Effector memory CD8-positive, alpha-beta T cell (primary cell): ENCODE data around the gene ZMYND15.
A peak's percentile ranks its signal among the peaks of the same experiment; 100 is the strongest.

Experiments used
- ATAC-seq: fragments of 150-1000 bp; cut with Tn5 transposase; replicated peaks from 2 replicates; pipeline ENCODE4 v1.10.0; 2021; ENCODE audit warnings: mild to moderate bottlenecking, moderate library complexity
- DNase-seq, 3 experiments: peaks; one replicate each; pipeline ENCODE4 v3.0.0; 2021
- H3K27ac Mint-ChIP-seq, 2 donors: one replicate each; pipeline ENCODE4 v1.8.0; 2022; ENCODE audit warnings: mild to moderate bottlenecking in 2 of 2, mixed read lengths in 2 of 2, moderate library complexity in 2 of 2
- H3K27me3 Mint-ChIP-seq, 2 donors: one replicate each; pipeline ENCODE4 v1.8.0; 2022; ENCODE audit warnings: mixed read lengths in 2 of 2
- H3K36me3 Mint-ChIP-seq: one replicate; pipeline ENCODE4 v1.8.0; 2022; ENCODE audit warnings: mild to moderate bottlenecking, moderate library complexity, mixed read lengths; ENCODE audit not compliant: insufficient read depth
- H3K4me1 Mint-ChIP-seq, 2 donors: one replicate each; pipeline ENCODE4 v1.8.0; 2022; ENCODE audit warnings: low read depth in 2 of 2, mixed read lengths in 2 of 2
- H3K4me3 Mint-ChIP-seq, 2 donors: one replicate each; pipeline ENCODE4 v1.8.0; 2022; ENCODE audit warnings: mild to moderate bottlenecking in 2 of 2, mixed read lengths in 2 of 2, moderate library complexity in 2 of 2
- H3K9me3 Mint-ChIP-seq, 2 donors: one replicate each; pipeline ENCODE4 v1.8.0; 2022; ENCODE audit warnings: mixed read lengths in 2 of 2

The ZMYND15 gene

DNA sequence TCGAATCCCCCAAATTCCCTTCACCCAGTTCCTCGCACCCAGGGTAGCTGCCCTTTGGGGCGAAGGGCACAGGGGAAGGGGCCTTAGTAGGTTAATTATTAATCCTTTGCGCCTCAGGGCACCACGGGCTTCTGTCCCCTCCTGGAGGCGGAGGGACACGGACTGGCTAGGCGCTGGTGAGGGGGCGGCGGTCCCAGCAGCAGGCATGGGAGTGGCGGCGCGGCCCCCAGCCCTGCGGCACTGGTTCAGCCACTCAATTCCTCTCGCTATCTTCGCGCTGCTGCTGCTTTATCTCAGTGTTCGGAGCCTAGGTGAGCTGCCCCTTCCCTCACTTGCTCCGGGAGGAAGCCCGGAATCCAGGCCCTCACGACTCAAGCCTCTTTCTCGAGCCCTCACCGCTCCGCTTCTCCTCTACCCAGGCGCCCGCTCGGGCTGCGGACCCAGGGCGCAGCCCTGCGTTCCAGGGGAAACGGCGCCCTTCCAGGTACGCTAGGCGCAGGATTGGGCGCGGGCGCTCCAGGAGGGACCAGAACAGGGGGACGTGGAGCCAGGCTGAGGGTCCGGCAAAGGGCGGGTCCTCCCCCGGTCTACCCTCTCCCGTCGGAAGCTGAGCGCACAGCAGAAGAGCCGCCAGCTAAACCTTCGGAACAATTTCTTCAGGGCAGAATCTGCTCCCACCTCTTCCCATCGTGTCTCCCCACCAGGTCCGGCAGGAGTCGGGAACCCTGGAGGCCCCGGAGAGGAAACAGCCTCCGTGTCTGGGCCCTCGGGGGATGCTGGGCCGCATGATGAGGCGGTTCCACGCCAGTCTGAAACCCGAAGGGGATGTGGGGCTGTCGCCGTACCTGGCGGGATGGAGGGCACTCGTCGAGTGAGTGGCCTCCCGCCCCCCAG lies 49.4 kb downstream of the ZMYND15 start, which contains the start of gene GLTPD2:
Gene GLTPD2, plus strand, starts transcription at position 158 of the 894 bp plus-strand sequence. Its CDS starts 48 bp downstream, at position 206.
- Mint-ChIP-seq H3K4me1 (peaks cover 14 to 18% of the 10 kb centered on the region in 2 donors), H3K9me3 (no peaks in the 10 kb centered on the region), H3K27me3 (peaks cover 16 to 39% of the 10 kb centered on the region in 2 donors), H3K27ac (peak within 1 kb of the TSS; percentile 94 to 95), H3K36me3 (peaks cover 5% of the 10 kb centered on the region), H3K4me3 (peak within 1 kb of the TSS; percentile 91)
- DNase-seq (no peak), ATAC-seq (no peak)

GRCh38 chr17:4789701-4789950 lies 50.0 kb downstream of the ZMYND15 start:
- peak overlapping the region; percentile 94 to 95 for H3K27ac Mint-ChIP-seq
- ATAC-seq (no peak), DNase-seq (no peak)
- no peaks in the 10 kb centered on the region for H3K9me3 Mint-ChIP-seq
- H3K27me3 Mint-ChIP-seq = peaks cover 16 to 33% of the 10 kb centered on the region in 2 donors
- peaks cover 5% of the 10 kb centered on the region for H3K36me3 Mint-ChIP-seq
- H3K4me3 Mint-ChIP-seq = peak overlapping the region; percentile 91
- peaks cover 14 to 18% of the 10 kb centered on the region in 2 donors for H3K4me1 Mint-ChIP-seq

DNA sequence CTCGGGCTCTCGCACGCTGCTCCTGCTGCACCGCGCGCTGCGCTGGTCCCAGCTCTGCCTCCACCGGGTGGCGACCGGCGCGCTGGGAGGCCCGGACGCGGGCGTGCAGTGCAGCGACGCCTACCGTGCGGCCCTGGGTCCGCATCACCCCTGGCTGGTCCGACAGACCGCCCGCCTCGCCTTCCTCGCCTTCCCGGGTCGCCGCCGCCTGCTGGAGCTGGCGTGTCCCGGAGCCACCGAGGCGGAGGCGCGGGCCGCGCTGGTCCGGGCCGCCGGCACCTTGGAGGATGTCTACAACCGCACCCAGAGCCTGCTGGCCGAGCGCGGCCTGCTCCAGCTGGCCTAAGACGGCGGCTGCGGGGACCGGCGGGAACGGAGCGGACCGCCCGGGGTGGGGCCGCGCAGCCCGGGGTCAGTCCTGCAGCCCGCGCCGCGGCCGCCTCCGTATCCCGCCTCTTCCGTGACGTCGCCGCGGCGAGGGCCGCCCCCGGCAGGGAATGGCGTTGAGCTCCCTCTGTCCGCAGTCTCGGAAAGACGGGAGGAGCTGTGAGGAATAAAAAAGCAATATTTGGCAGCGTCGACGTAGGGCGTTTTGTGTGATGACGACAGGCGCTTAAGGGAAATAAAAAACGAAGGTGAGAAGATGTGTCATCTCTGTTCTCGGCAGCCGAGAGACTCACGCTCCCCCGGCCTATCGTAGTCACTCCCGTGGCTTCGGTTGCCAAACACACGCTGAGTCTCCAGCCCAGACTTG lies 50.5 kb downstream of the ZMYND15 start:
- Mint-ChIP-seq H3K36me3 (peaks cover 5% of the 10 kb centered on the region), H3K4me1 (peaks cover 14 to 18% of the 10 kb centered on the region in 2 donors), H3K27ac (peak overlapping the region; percentile 94 to 95), H3K27me3 (peaks cover 16 to 29% of the 10 kb centered on the region in 2 donors), H3K9me3 (no peaks in the 10 kb centered on the region), H3K4me3 (peak overlapping the region; percentile 91)
- ATAC-seq = peak; percentile 79
- peak; percentile 67 to 78 (median 71) for DNase-seq

DNA sequence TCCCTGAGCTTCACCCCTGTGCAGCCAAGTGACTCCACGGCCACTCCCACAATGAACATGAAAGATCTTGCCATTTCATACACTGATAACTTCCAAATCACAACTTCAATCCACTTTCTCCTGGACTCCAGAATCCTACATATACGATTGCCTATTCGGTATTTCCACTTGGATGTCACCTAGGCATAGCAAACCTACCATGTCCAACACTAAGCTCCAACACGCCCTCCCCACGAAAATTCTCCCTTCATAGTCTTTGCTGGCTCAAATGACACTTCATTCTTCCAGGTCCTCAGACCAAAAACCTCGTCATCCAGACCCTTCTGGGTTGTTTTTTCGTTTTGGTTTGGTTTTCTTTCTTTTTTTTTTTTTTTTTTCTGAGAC lies 51.1 kb downstream of the ZMYND15 start:
- Mint-ChIP-seq H3K4me3 (peak overlapping the region; percentile 91), H3K4me1 (peaks cover 13 to 15% of the 10 kb centered on the region in 2 donors), H3K36me3 (peaks cover 6% of the 10 kb centered on the region), H3K27ac (peak overlapping the region; percentile 94 to 95), H3K9me3 (no peaks in the 10 kb centered on the region), H3K27me3 (peaks cover 11 to 23% of the 10 kb centered on the region in 2 donors)
- no peak for ATAC-seq
- DNase-seq = no peak

- peak overlapping the region in 1 of 2 donors; percentile 100 for H3K4me3 Mint-ChIP-seq
- no peak for DNase-seq
- no peaks in the 10 kb centered on the region for H3K9me3 Mint-ChIP-seq
- peaks cover 33% of the 10 kb centered on the region for H3K36me3 Mint-ChIP-seq
- peaks cover 13 to 17% of the 10 kb centered on the region in 2 donors for H3K4me1 Mint-ChIP-seq
- H3K27ac Mint-ChIP-seq = no peak overlapping the region
- ATAC-seq = no peak
- H3K27me3 Mint-ChIP-seq = no peaks in the 10 kb centered on the region
Measured at GRCh38 chr17:4795168-4795567, 55.5 kb downstream of the ZMYND15 start.
